C4-2B (cell line): ENCODE results near the gene APLNR.

ENCODE experiments used
- H3K27ac ChIP-seq: fragments of 450-650 bp; 2 replicates; pipeline ENCODE4 v1.5.1; 2017
- CTCF ChIP-seq: fragments of 450-650 bp; conservative IDR thresholded peaks from 2 replicates; pipeline ENCODE4 v1.5.1; 2017; ENCODE audit warnings: mild to moderate bottlenecking
- ZFX ChIP-seq: fragments of 450-650 bp; IDR thresholded peaks from 2 replicates; pipeline ENCODE4 v1.6.1; 2017

The APLNR gene

GRCh38 chr11:57214098-57214417 lies 23.0 kb downstream of the APLNR start:
- no peak overlapping the region for H3K27ac ChIP-seq
- no peak for TF ChIP-seq ZFX
- no peak for TF ChIP-seq CTCF

- TF ChIP-seq ZFX (no peak), CTCF (no peak)
- H3K27ac ChIP-seq, result no peak overlapping the region
Observed at GRCh38 chr11:57213342-57214097, 23.5 kb downstream of the APLNR start.

GRCh38 chr11:57210781-57211180 lies 26.3 kb downstream of the APLNR start:
- TF ChIP-seq CTCF (no peak), ZFX (no peak)
- H3K27ac ChIP-seq, result no peak overlapping the region

- no peak overlapping the region for H3K27ac ChIP-seq
Observed at GRCh38 chr11:57207168-57207567, 29.9 kb downstream of the APLNR start.

GRCh38 chr11:57205041-57205641 lies 31.9 kb downstream of the APLNR start:
- H3K27ac ChIP-seq, result no peak overlapping the region
- TF ChIP-seq ZFX, result no peak
- TF ChIP-seq CTCF, result no peak

More at GRCh38 chr11:57207168-57207567, 29.9 kb downstream of the APLNR start:
- no peak for TF ChIP-seq CTCF
- no peak for TF ChIP-seq ZFX

- TF ChIP-seq ZFX (no peak), CTCF (no peak)
Observed at GRCh38 chr11:57203882-57204480, 33.1 kb downstream of the APLNR start.

GRCh38 chr11:57203359-57203758 lies 33.7 kb downstream of the APLNR start:
- no peak for TF ChIP-seq CTCF
- no peak for TF ChIP-seq ZFX
- H3K27ac ChIP-seq, result no peak overlapping the region

More at GRCh38 chr11:57203882-57204480, 33.1 kb downstream of the APLNR start:
- H3K27ac ChIP-seq, result no peak overlapping the region
